BE2C (cell line): Measurements from ENCODE around the gene HTRA3.

ENCODE experiments used
- DNase-seq: peaks from one replicate; pipeline ENCODE4 v3.0.0-alpha.2; 2020
- H3K27me3 ChIP-seq: fragments of 250-450 bp; sonication (Bioruptor Pico); 2 replicates; pipeline ENCODE4 v1.5.1; 2020; ENCODE audit warnings: mild to moderate bottlenecking
- H3K36me3 ChIP-seq: fragments of 250-450 bp; sonication (Bioruptor Pico); 2 replicates; pipeline ENCODE4 v1.5.1; 2020; ENCODE audit warnings: mild to moderate bottlenecking
- H3K4me1 ChIP-seq: fragments of 250-450 bp; sonication (Bioruptor Pico); 2 replicates; pipeline ENCODE4 v1.5.1; 2020
- H3K4me3 ChIP-seq: 2 replicates; pipeline ENCODE4 v1.5.1; 2011; ENCODE audit warnings: low read depth, low read length
- H3K9me3 ChIP-seq: fragments of 250-450 bp; sonication (Bioruptor Pico); 2 replicates; pipeline ENCODE4 v1.5.1; 2020
- CTCF ChIP-seq: IDR thresholded peaks from 2 replicates; pipeline ENCODE4 v1.5.1; 2012; ENCODE audit warnings: mild to moderate bottlenecking, low read depth, low read length

Gene HTRA3

GRCh38 chr4:8250637-8251036 lies 18.9 kb upstream of the HTRA3 start:
- Histone ChIP-seq H3K4me3 (no peak overlapping the region), H3K27me3 (no peaks in the 10 kb centered on the region), H3K4me1 (peaks cover 11% of the 10 kb centered on the region), H3K36me3 (no peaks in the 10 kb centered on the region), H3K9me3 (no peaks in the 10 kb centered on the region)
- no peak for TF ChIP-seq CTCF
- DNase-seq: no peak

GRCh38 chr4:8251110-8251883 lies 18.3 kb upstream of the HTRA3 start:
- Histone ChIP-seq H3K36me3 (no peaks in the 10 kb centered on the region), H3K27me3 (no peaks in the 10 kb centered on the region), H3K4me3 (no peak overlapping the region), H3K4me1 (peaks cover 11% of the 10 kb centered on the region), H3K9me3 (no peaks in the 10 kb centered on the region)
- TF ChIP-seq CTCF: no peak
- DNase-seq: no peak

- peaks cover 2% of the 10 kb centered on the region for H3K4me1 ChIP-seq
- DNase-seq: no peak
- no peaks in the 10 kb centered on the region for H3K36me3 ChIP-seq
- no peak for TF ChIP-seq CTCF
- H3K9me3 ChIP-seq: no peaks in the 10 kb centered on the region
- no peak overlapping the region for H3K4me3 ChIP-seq
- no peaks in the 10 kb centered on the region for H3K27me3 ChIP-seq
These were observed 17.0 kb upstream of the HTRA3 start for GRCh38 chr4:8252301-8253173.

GRCh38 chr4:8254076-8254475 lies 15.5 kb upstream of the HTRA3 start:
- no peaks in the 10 kb centered on the region for H3K9me3 ChIP-seq
- TF ChIP-seq CTCF: no peak
- DNase-seq: no peak
- H3K27me3 ChIP-seq: no peaks in the 10 kb centered on the region
- no peak overlapping the region for H3K4me3 ChIP-seq
- H3K4me1 ChIP-seq: no peaks in the 10 kb centered on the region
- no peaks in the 10 kb centered on the region for H3K36me3 ChIP-seq

GRCh38 chr4:8255698-8256441 lies 13.7 kb upstream of the HTRA3 start:
- Histone ChIP-seq H3K4me1 (no peaks in the 10 kb centered on the region; the same call in 1 of the 2 replicates), H3K4me3 (no peak overlapping the region), H3K36me3 (no peaks in the 10 kb centered on the region), H3K27me3 (no peaks in the 10 kb centered on the region), H3K9me3 (no peaks in the 10 kb centered on the region)
- no peak for TF ChIP-seq CTCF
- DNase-seq: no peak
